Choroid plexus epithelial cell (primary cell): ENCODE results near the gene ARHGAP12.

Experiments used
- DNase-seq: peaks from one replicate; pipeline ENCODE4 v3.0.0-alpha.2; 2010; ENCODE audit warnings: low read depth
- H3K4me3 ChIP-seq: 2 replicates; pipeline ENCODE4 v1.5.1; 2011; ENCODE audit warnings: low read depth, mild to moderate bottlenecking, control low read depth, low read length, moderate library complexity
- TF ChIP-seq, protein P1 (sequence below): conservative IDR thresholded peaks from 2 replicates; pipeline ENCODE4 v1.5.1; 2011; ENCODE audit warnings: low read depth, mild to moderate bottlenecking, control low read depth, inconsistent platforms, low read length, moderate library complexity

The ARHGAP12 gene

DNA sequence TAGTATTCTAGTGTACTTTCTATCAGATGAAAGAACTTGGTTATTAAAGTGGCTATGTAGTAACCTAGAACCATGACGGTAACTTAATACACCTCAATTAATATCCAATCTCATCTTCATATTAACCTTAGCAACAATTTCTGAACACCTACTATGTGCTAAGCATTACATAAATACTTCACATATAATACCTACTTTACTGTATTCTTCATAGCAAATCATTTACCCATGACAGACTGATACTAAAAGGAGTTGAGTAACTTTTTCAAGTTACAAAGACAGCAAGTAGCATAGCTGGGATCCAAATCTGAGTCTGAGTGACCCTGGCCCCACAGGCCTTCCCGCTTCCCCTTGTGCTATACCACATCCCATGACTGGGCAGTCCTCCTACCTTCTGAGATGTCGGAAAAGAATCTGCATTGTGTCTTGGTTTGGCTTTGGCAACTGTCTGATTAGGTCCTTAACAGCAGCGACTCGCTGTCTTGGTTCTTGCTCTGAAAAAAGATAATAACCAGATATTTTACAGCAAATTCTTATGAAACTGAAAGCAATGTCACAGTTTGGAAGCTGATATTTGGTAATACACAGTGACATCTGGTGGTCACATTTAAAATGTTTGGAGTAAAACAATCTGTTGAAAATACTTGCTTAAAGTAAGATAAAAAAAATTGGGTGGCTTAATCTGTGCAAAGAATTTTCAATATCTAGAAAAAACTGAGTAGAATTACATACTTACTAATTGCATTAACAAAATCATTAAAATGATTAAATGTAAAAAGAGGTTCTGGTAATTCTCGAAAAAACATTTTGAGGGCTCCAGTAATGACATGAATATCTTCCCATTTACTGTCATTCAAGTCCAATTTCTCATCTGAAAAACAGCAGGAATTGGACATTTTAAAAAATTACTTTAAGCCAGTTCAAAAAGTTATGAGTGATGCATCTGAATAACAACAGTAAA, 120.1 kb downstream of the ARHGAP12 start:
- DNase-seq: peak; percentile 88
- H3K4me3 ChIP-seq: peak overlapping the region; percentile 46
- TF ChIP-seq, protein P1, sequence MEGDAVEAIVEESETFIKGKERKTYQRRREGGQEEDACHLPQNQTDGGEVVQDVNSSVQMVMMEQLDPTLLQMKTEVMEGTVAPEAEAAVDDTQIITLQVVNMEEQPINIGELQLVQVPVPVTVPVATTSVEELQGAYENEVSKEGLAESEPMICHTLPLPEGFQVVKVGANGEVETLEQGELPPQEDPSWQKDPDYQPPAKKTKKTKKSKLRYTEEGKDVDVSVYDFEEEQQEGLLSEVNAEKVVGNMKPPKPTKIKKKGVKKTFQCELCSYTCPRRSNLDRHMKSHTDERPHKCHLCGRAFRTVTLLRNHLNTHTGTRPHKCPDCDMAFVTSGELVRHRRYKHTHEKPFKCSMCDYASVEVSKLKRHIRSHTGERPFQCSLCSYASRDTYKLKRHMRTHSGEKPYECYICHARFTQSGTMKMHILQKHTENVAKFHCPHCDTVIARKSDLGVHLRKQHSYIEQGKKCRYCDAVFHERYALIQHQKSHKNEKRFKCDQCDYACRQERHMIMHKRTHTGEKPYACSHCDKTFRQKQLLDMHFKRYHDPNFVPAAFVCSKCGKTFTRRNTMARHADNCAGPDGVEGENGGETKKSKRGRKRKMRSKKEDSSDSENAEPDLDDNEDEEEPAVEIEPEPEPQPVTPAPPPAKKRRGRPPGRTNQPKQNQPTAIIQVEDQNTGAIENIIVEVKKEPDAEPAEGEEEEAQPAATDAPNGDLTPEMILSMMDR: peak; percentile 39

DNA sequence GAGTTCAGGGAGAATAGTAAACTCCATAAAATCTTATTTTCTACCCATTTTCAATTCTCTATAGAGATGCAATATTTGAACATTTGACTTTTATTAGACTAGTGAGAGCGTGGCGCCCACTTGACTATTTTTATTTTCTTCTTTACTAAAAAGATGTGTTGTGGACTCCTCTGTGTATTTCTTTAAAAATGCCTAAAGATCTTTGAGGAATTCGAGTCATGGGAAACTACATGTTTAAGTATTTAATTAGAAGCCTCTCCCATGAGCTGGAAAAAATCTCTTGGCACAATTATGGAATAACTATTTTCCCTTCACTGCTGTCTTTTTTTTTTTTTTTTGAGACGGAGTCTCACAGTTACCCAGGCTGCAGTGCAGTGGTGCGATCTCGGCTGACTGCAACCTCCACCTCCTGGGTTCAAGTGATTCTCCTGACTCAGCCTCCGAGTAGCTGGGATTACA, 124.2 kb downstream of the ARHGAP12 start:
- no peak for DNase-seq
- no peak overlapping the region for H3K4me3 ChIP-seq
- TF ChIP-seq, protein P1: no peak

DNA sequence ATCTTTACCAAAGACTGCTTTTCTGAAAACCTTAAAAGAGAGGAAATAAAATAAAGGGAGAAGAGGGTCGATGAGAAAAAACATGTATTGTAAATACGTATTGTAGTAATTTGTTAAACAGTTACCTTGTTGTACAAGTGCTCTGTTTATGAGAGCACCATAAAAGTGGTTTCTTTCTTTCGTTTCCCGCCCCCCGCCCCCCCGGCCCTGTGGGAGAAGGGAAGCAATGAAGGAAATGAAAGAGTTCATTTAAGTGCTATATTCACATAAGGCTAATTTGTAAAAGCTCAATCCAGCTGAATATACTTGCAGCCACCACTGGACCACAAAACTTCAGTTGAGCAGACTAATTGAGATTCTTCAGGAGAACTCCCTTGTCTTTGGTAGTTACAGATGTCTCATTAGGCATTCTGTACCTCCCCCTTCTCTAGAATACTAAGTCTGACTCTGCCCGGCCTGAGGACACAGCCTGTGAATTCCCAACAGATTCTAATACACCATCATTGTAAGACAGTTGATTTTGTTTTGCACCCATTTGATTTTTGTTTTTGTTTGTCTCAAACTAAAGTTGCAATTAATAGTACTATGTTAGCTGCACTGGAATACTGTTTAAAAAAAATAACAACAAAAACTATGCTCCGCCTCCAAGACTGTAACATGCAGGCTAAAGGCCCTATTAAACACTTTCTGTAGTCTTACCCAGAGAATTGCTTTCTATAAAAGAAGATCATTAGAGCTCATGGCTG, 124.9 kb downstream of the ARHGAP12 start:
- no peak for DNase-seq
- TF ChIP-seq, protein P1: no peak
- H3K4me3 ChIP-seq: no peak overlapping the region

DNA sequence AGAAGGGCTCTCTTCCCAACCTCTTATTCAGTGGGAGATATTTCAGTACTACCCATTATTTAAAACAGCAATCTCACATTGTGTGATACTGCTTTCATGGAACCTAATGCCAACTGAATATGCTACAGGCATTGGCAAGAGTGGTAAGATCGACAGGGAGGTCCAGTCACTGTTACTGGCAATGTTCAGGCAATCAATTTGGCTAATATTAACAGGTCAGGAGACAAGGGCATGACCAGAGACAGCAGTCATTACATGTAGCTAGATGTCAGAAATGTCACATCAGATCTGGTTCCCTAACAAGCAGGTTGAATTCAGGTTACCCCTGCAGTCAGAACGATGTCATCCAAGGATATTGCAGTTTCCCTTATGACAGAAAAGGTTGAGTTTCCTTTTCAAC, 129.4 kb downstream of the ARHGAP12 start:
- TF ChIP-seq, protein P1: no peak
- H3K4me3 ChIP-seq: no peak overlapping the region
- DNase-seq: no peak

DNA sequence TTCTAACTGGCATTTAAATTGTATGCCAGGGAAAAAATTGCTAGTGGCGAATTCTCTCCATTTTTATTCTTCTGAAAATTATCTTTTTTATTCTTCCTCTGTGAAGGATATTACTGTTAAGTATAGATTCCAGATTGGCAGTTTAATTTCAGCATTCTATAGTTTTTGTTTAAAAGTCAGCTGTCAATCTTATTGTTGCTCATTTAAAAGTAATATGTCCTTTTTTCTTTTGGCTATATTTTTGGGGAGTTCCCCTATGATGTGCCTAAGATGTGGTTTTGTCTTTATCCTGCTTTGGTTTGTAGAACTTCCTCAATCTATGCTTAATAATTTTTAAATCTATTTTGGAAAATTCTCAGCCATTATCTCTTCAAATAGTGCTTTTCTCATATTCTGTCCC, 135.9 kb downstream of the ARHGAP12 start:
- DNase-seq: no peak

DNA sequence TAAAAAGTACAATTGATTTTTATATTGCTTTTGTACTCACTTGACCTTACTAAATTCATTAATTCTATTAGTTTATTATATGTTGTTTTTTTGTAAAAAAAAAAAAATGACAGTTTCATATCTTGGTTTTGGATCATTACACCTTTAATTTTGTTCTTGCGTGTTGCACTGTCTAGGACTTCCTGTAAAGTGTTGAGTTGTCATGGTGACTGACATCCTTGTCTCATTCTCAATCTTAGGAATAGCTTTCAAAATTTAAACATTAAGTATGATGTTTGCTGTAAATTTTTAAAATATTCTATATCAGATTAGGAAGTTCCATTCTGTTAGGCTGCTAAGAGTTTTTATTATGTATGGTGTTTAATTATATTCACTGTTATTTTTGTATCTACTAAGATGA, 139.1 kb downstream of the ARHGAP12 start:
- TF ChIP-seq, protein P1: no peak
- H3K4me3 ChIP-seq: no peak overlapping the region
- no peak for DNase-seq

More for the DNA sequence above, 135.9 kb downstream of the ARHGAP12 start:
- TF ChIP-seq, protein P1: no peak
- H3K4me3 ChIP-seq: no peak overlapping the region
